ENCODE data around the gene GPR18. TPM values are rescaled to one million over a fixed set of nuclear protein-coding genes. Genes with fewer than 3 reads are reported as not detected.

GPR18 gene
- total RNA-seq, 1 donor from 2014 or later, result not detected

DNA sequence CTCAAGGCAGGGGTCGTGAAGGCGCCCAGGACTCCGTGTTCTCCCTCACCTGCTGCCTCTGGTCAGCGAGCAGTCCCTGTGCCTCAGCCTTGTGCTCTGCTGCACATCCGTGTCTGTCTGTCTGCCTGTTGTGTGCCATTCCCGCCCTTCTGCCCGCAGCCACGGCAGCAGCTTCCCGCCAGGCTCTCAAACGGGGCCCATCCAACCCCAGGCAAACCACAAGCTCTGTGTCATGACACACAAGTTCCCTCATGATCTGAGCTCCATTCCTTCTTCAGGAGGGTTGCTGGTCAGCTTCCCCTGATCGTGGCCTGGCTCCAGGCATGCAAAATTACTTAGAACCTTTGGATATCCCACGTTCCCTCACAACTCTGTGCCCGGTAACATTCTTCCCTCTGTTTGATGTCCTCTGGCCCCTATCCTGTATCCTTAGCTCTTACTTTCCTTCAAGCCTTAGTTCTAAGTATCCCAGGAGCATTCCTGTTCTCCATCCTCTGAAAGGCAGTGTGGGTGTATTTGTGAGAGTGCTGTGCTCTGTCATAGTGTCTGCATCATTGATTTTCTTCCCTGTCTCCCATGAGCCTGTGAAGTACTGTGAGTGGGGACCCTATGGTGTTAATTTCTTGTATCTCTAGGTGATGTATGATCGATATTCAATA, 45.8 kb upstream of the GPR18 start:
- Mint-ChIP-seq H3K9me3 (no peaks in the 10 kb centered on the region), H3K27ac (no peak overlapping the region), H3K4me1 (peaks cover 11% of the 10 kb centered on the region), H3K36me3 (peaks cover 10% of the 10 kb centered on the region), H3K4me3 (no peak overlapping the region), H3K27me3 (ENCODE audit: insufficient read depth, low read depth) (no peaks in the 10 kb centered on the region)
- H3K9me3 ChIP-seq (ENCODE audit: low read depth), result no peaks in the 10 kb centered on the region
- H3F3A ChIP-seq (ENCODE audit: low read depth), result no peaks in the 10 kb centered on the region
- H3K9ac ChIP-seq, result no peak overlapping the region
- no peak overlapping the region for H3K27ac ChIP-seq
- H3K36me3 ChIP-seq, result no peaks in the 10 kb centered on the region
- no peak for DNase-seq (ENCODE audit: low spot score)
- H2AFZ ChIP-seq (replicated peaks), result no peak overlapping the region
- no peak overlapping the region for H3K4me2 ChIP-seq
- no peaks in the 10 kb centered on the region for H3K4me1 ChIP-seq
- H4K20me1 ChIP-seq (ENCODE audit: low read depth), result peaks cover 23% of the 10 kb centered on the region
- H3K4me3 ChIP-seq, result no peak overlapping the region
- TF ChIP-seq, protein P1, sequence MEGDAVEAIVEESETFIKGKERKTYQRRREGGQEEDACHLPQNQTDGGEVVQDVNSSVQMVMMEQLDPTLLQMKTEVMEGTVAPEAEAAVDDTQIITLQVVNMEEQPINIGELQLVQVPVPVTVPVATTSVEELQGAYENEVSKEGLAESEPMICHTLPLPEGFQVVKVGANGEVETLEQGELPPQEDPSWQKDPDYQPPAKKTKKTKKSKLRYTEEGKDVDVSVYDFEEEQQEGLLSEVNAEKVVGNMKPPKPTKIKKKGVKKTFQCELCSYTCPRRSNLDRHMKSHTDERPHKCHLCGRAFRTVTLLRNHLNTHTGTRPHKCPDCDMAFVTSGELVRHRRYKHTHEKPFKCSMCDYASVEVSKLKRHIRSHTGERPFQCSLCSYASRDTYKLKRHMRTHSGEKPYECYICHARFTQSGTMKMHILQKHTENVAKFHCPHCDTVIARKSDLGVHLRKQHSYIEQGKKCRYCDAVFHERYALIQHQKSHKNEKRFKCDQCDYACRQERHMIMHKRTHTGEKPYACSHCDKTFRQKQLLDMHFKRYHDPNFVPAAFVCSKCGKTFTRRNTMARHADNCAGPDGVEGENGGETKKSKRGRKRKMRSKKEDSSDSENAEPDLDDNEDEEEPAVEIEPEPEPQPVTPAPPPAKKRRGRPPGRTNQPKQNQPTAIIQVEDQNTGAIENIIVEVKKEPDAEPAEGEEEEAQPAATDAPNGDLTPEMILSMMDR (IDR thresholded peaks at IDR 0.05), result no peak
- no peaks in the 10 kb centered on the region for H3K27me3 ChIP-seq
- H3K79me2 ChIP-seq (ENCODE audit: low read depth), result no peaks in the 10 kb centered on the region

DNA sequence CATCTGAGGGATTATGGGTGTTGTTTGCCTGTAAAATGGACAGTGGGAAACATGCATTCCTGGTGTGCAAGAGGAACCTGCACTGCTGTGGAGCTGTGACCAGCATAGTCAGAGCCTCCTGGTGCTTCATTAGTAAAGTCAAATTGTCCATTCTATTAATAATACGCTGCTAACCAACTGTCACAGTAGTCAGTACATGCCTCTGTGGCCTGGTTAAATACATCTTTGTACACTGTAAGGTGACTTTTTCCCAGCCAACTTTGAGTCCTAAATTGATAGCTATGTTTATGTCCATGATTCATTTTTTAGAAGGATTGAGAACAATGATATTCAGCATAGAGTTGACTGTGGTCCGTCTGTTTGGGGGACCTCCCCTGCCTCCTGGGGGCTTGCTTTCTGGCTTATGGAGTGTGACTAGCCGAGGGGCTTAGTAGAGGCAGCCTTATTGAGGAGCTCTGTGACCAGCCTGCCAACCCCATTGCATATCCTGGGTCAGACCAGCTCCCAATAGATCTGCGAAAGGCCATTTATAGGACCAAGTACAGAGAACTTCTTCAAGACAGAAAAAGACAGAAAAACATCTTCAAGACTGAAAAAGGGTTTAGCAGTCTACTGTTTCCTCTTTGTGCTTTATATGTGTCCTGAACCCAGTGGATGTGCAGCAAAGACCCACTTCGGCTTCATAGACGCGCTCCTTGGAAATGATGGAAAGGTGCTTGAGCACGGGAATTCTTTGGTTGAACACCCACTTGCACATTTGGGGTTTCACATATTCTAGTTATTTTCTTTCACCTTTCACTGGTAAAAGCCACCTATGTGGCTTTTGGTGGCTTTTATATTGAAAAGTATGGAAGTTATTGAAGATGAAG, 44.7 kb upstream of the GPR18 start:
- Histone ChIP-seq H3K9me3 (ENCODE audit: low read depth) (no peaks in the 10 kb centered on the region), H2AFZ (replicated peaks) (no peak overlapping the region), H3K4me3 (no peak overlapping the region), H3K4me1 (no peaks in the 10 kb centered on the region), H4K20me1 (ENCODE audit: low read depth) (peaks cover 23% of the 10 kb centered on the region), H3K4me2 (no peak overlapping the region), H3K36me3 (no peaks in the 10 kb centered on the region), H3K79me2 (ENCODE audit: low read depth) (no peaks in the 10 kb centered on the region), H3K27ac (no peak overlapping the region), H3F3A (ENCODE audit: low read depth) (no peaks in the 10 kb centered on the region), H3K27me3 (no peaks in the 10 kb centered on the region), H3K9ac (no peak overlapping the region)
- Mint-ChIP-seq H3K9me3 (no peaks in the 10 kb centered on the region), H3K4me1 (peaks cover 11% of the 10 kb centered on the region), H3K27ac (no peak overlapping the region), H3K4me3 (no peak overlapping the region), H3K36me3 (peaks cover 5% of the 10 kb centered on the region), H3K27me3 (ENCODE audit: insufficient read depth, low read depth) (no peaks in the 10 kb centered on the region)
- no peak for DNase-seq (ENCODE audit: low spot score)
- TF ChIP-seq, protein P1 (IDR thresholded peaks at IDR 0.05), result no peak
- TF ChIP-seq EZH2 (IDR thresholded peaks at IDR 0.05) (no peak), EZH2phosphoT487 (IDR thresholded peaks at IDR 0.05) (no peak)

DNA sequence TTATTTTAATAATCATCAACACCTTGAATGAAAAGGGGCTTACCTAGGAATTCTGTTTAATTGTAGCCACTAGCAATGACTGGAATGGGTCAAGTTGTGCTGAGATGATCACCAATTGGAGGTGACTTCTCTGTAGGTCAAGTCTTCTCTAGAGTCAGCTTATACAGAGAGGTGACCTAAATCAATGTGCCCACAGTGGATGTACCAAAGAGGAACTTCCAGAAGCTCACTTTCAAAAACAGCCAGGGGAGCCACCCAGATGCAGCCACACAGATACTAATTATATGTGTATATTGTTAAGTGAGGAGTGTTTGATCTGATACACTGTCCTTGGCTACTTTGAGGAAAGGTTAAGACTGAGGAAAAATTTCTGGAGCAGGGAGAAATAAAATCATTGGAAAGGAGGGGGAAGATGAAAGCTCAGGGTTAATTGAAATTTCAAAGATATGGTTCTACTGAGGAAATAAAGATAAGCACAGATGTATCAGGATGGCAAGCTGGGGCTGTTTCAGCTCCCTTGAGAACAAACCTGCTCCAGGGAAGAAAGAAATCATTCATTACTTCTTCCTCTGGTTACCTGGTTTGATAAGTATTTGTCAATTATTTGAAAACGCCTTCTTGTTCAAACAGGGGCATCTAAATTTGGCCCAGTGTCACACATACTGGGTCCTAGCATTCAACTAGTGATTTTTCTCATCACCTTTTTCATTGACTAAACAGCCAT, 43.9 kb upstream of the GPR18 start:
- Mint-ChIP-seq H3K36me3 (peaks cover 5% of the 10 kb centered on the region), H3K9me3 (no peaks in the 10 kb centered on the region), H3K4me1 (peaks cover 3% of the 10 kb centered on the region), H3K27ac (no peak overlapping the region), H3K4me3 (no peak overlapping the region), H3K27me3 (ENCODE audit: insufficient read depth, low read depth) (no peaks in the 10 kb centered on the region)
- H4K20me1 ChIP-seq (ENCODE audit: low read depth), result peaks cover 23% of the 10 kb centered on the region
- no peaks in the 10 kb centered on the region for H3F3A ChIP-seq (ENCODE audit: low read depth)
- H2AFZ ChIP-seq (replicated peaks), result no peak overlapping the region
- no peak overlapping the region for H3K27ac ChIP-seq
- H3K36me3 ChIP-seq, result no peaks in the 10 kb centered on the region
- no peak overlapping the region for H3K4me2 ChIP-seq
- H3K4me1 ChIP-seq, result no peaks in the 10 kb centered on the region
- TF ChIP-seq EZH2 (IDR thresholded peaks at IDR 0.05) (no peak), EZH2phosphoT487 (IDR thresholded peaks at IDR 0.05) (no peak)
- TF ChIP-seq, protein P1 (IDR thresholded peaks at IDR 0.05), result no peak
- H3K9me3 ChIP-seq (ENCODE audit: low read depth), result no peaks in the 10 kb centered on the region
- no peak overlapping the region for H3K4me3 ChIP-seq
- no peaks in the 10 kb centered on the region for H3K79me2 ChIP-seq (ENCODE audit: low read depth)
- H3K9ac ChIP-seq, result no peak overlapping the region
- no peaks in the 10 kb centered on the region for H3K27me3 ChIP-seq
- no peak for DNase-seq (ENCODE audit: low spot score)

Data from neural progenitor cell (in vitro differentiated cells).